Activated CD4-positive, alpha-beta T cell treated with anti-CD3 and anti-CD28 coated beads for 24 hours (primary cell): ENCODE results near the gene GNRH2.
"Not testable (repeated sequence)": the region's sequence is repeated elsewhere in the genome, so short reads cannot be mapped to it uniquely, and the experiment has no call there.

Experiments
- DNase-seq, 2 donors: peaks; one replicate each; pipeline ENCODE4 v3.0.0-alpha.2; 2020; ENCODE audit warnings: low read depth in 2 of 2

GNRH2 gene

DNA sequence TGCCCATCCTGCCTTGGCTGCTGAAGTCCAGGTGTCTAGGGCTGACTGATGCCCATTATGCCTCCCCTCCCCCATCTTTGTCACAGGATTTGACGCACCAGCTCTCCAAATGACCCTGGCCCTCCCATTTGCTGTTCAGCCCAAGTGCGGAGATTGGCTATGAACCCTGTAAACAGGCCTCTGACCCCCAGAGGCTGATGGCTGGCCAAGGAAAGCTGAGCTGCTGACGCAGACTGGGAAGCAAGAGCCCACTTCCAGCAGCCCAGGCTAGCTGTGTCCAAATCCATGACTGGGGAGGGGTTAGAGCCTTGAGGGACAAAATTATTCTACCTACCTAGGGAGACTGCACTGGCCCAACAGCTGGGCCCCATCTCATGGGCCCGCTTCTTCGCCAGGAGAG, 797 bp upstream of the GNRH2 start:
- no peak for DNase-seq

- DNase-seq = no peak
Measured at GRCh38 chr20:3044336-3044965, 1.0 kb downstream of the GNRH2 start.

- peak; percentile 32 to 44 for DNase-seq
Measured at GRCh38 chr20:3045042-3045815, 1.8 kb downstream of the GNRH2 start.

DNA sequence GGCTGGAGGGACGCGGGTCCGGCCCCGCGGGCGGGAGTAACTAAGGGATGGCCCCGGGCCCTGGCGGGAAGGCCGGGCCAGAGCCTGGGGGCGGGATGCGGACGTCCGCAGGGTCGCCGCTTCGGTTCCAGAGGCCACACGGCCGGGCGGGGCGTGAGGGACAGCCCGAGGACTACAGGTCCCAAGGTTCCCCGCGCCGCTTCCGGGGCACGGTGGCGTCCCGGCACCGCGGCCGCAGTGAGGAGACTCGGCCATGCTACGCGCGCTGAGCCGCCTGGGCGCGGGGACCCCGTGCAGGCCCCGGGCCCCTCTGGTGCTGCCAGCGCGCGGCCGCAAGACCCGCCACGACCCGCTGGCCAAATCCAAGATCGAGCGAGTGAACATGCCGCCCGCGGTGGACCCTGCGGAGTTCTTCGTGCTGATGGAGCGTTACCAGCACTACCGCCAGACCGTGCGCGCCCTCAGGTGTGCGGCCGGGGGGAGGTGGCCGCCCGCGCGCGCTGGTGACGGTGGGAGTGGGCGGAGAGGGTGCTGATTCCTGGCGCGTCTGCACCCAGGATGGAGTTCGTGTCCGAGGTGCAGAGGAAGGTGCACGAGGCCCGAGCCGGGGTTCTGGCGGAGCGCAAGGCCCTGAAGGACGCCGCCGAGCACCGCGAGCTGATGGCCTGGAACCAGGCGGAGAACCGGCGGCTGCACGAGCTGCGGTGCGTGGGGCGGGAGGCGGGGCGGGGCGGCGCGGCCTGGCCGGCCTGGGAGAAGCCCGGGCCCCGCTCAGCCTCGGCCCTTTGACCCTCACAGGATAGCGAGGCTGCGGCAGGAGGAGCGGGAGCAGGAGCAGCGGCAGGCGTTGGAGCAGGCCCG, 2.6 kb downstream of the GNRH2 start, which contains the start of gene MRPS26:
MRPS26 (plus strand) TSS at position 237 of the 861 bp plus-strand sequence; CDS start at position 254, 17 bp downstream.
- DNase-seq = peak; percentile 66 to 73

GRCh38 chr20:3046677-3047462, 3.4 kb downstream of the GNRH2 start:
- DNase-seq = no peak

DNA sequence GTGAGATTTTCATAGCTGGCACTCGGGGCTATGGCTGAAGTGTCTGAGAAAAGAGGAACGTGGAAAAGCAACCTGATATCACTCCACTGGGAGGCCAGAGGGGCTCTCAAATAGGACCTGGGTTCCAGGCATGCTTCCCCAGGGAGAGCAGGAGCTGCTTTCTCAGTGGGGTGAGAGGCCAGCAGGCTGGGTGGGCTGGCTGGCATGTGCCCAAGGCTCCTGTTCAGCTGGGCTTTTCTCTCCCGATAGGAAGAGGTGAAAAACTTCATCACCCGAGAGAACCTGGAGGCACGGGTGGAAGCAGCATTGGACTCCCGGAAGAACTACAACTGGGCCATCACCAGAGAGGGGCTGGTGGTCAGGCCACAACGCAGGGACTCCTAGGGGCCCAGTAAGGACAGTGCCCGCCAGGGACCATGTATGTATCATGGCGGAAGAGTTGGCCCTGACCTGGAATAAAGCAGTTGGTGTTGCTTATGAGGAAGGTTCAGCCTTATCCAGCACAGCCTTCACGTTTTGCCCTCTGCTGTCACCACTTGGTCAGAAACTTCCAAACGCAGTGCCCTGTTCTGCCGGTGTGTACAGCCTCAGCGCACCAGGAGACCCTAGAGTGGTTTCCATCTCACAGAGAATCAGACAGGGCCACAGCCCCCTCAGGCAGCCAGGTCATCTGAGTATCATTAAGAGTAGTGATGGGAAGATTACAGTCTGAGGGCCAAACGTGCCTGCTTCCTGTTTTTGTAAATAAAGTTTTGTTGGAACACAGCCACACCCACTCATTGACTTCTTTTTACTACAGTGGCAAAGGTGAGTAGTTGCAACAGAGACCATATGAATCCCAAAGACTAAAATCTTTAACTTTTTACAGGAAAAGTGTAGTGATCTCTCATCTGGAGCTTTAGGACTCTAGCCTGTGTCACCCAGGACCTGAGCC, 4.3 kb downstream of the GNRH2 start:
- DNase-seq = no peak

DNA sequence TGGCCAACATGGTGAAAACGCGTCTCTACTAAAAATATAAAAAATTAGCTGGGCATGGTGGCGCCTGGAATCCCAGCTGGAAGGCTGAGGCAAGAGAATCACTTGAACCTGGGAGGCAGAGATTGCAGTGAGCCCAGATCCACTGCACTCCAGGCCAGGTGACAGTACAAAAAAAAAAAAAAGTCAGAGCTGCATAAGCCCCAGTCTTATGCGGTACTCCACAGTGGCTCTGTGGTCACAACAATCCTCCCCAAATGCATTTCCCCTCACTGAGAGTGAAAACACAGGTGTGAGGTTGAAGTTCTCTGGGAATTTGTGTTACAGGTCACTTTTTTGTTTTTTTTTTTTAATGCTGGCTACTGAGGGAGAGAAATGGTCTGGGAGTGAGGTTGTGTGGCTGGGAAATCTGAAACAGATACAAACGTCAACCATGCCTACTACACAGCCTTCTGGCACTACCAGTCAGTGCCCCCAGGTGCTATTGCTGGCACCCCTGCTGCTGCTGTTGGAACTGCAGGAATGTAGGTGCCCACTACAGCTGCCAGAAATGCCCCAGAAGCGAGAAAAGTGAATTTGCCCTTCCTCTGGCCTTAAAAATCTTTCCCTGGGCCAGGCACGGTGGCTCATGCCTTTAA, 8.1 kb downstream of the GNRH2 start:
- DNase-seq = no peak

GRCh38 chr20:3059489-3059888, 16.1 kb downstream of the GNRH2 start:
- DNase-seq = no peak

- DNase-seq = not testable (repeated sequence)
Measured at GRCh38 chr20:3064119-3064518, 20.7 kb downstream of the GNRH2 start.

DNA sequence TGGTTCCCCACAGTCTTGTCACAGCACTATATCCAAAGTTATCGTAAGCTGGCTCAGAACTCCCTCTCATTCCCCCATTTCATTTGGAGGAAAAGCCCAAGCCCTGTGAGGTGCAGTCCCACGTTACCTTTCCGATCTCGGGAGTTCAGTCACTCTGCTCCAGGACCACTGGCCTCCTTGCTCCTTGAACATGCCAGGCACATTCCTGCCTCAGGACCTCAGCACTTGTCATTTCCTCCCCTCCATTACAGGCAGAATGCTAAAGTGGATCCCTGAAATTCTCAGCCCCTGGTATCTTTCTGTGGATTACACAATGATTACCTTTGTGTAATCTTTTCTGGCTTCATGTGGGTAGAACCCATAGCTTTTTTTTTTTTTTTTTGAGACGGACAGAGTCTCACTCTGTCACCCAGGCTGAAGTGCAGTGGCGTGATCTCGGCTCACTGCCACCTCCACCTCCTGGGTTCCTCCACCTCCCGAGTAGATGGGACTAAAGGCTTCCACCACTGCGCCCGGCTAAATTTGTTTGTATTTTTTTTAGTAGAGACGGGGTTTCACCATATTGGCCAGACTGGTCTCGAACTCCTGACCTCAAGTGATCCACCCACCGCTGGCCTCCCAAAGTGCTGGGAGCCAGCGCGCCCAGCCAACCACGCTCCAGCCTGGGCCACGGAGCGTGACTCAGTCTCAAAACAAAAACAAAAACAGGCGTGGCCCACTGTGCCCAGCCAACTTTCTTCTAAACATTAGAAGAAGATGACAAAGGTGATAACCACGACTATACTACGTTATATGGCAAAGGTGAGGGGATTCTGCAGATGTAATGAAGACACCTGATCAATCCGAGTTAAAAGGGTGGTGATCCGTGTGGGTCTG, 24.0 kb downstream of the GNRH2 start:
- DNase-seq = no peak

GRCh38 chr20:3068075-3068474, 24.7 kb downstream of the GNRH2 start:
- no peak for DNase-seq

DNA sequence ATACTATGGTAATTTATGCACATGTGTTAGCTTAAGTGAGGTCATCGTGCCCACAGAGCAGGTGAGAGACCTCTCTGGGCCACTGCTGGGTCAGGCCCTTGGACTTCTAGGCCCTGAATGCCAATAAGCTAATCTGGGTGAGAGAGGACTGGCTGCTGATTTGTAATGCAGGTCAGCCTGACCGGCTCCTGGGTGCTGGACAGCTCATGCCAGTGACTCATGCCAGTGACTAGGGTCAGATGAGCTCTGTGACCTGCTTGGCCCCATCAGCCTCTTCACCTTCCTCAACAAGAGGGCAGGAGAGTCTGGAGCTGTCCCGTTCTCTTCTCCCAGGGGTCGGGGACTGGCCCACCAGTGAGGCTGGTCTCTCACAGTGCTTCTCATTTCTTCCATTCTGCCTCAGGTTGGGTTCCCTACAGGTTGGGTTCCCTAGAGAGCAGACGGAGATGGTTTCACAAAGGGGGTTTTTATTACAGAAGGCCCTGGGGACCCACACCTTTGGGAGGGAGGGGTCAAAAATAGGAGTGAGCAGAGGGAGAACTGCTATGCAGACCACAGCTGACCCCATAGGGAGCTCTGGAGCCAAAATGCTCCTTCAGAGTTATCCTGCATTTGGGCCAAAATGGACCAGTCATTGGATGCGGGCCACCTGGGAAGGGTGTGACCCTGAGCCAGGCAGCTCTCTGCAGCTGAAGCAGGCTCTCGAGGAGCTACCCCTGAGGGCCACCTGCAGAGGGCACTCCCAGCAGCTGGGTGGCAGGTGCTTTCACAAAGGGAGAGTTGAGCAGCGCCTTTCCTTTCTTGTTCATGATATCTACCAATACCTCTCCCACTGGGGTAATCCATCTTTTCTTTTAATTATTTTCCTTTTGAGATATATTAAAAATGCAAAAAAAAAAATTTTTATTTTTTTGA, 25.8 kb downstream of the GNRH2 start:
- DNase-seq = no peak

DNA sequence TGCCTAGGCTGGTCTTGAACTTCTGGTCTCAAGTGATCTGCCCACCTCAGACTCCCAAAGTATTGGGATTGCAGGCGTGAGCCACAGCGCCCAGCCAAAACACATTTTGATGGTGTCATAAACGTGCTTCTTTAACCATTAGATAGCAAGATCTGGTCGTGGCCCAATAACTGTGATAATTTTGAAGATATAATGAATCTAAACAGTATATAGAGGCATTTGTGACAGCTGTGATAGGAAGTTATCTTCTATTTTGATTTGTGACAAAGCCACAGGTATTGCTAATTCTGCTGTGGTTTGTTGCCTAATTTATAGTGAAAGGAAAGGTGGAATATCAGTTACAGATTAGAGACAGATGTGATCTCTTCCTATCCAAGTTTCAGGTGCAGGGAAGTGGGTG, 27.3 kb downstream of the GNRH2 start:
- no peak for DNase-seq

DNA sequence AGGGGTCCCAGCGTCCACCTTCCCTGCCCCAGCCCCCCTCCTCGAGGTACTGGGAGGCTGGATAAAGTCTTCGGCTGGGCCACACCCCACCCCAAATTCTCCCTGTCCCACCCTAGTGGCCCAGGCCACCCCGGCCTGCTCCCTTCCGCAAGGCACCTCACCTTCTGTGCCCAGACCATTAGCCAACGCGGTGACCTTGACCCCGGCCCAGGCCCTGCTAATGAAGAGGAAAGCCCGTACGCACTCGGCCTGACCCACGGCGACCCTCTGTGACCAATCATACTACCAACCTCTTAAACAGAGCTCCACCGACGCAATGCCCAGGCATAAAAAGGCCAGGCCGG, 27.8 kb downstream of the GNRH2 start:
- no peak for DNase-seq

DNA sequence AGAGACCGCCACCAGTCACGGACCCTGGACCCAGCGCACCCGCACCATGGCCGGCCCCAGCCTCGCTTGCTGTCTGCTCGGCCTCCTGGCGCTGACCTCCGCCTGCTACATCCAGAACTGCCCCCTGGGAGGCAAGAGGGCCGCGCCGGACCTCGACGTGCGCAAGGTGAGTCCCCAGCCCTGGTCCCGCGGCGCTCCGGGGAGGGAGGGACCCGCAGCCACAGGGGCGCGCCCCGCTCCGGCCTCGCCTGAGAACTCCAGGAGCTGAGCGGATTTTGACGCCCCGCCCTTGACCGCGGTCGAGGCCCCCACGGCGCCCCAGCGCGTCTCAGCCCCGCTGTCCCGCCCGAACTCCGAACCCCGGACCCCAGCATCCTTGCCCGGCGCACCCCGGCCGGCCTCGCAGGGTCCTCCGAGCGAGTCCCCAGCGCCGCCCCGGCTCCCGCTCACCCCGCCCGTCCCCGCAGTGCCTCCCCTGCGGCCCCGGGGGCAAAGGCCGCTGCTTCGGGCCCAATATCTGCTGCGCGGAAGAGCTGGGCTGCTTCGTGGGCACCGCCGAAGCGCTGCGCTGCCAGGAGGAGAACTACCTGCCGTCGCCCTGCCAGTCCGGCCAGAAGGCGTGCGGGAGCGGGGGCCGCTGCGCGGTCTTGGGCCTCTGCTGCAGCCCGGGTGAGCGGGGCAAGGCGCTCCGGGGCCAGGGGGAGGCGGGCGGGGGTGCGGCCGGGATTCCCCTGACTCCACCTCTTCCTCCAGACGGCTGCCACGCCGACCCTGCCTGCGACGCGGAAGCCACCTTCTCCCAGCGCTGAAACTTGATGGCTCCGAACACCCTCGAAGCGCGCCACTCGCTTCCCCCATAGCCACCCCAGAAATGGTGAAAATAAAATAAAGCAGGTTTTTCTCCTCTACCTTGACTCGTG, 28.4 kb downstream of the GNRH2 start, which contains the start of gene OXT:
OXT (plus strand) TSS at position 11 of the 920 bp plus-strand sequence; CDS start at position 47, 36 bp downstream.
- DNase-seq = peak; percentile 50 to 58

DNA sequence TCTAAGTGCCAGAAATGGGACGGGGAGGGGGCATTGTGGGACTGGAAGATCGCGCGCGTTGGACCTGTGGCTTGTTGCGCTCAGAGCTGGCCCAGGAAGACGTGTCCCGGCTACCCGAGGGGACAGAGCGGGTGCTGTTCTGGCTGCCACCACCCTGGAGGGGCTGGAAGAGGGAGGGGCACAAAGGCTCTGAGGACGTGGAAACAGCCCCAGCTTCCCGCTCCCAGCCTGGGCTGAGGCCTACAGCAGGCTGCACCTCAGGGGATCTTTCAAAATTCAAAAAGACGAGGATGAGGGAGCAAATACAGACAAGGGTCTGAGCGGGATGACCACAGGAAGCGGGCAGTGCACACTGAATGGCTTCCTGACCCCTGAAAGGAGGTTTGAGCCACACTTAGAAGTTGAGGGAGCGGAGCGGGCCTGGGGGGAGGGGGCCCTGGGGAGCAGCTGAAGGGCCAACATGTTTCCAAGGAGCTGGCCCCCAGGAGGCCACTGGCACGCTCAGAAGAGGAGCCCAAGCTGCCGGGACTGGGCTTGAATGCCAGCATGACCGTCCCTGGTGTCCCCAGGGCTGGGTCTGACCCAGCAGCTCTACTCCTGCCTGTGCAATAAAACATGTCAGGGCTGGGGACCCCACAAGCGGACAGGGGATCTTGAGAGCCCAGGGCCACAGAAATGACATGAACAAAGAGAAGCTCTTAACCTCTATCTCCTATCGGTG, 29.3 kb downstream of the GNRH2 start:
- DNase-seq = no peak
